Astrocyte of the cerebellum (primary cell): ENCODE measurements around the gene APOF.
"Not testable (repeated sequence)": the region's sequence is repeated elsewhere in the genome, so short reads cannot be mapped to it uniquely, and the experiment has no call there.

Experiments used
- DNase-seq: peaks from one replicate; pipeline ENCODE4 v3.0.0-alpha.2; 2011; ENCODE audit warnings: low read depth
- H3K4me3 ChIP-seq: 2 replicates; pipeline ENCODE4 v1.5.1; 2011; ENCODE audit warnings: mild to moderate bottlenecking, low read depth, low read length, moderate library complexity
- CTCF ChIP-seq: IDR thresholded peaks from 2 replicates; pipeline ENCODE4 v1.5.1; 2012; ENCODE audit warnings: low read length, low read depth, moderate library complexity, mild to moderate bottlenecking; ENCODE audit errors: missing control alignments
- in situ Hi-C: cut with HindIII; loops from 2 replicates; pipeline ENCODE4 v1.10.0; 2017; ENCODE audit warnings: low sequenced_read_pairs

Gene APOF

GRCh38 chr12:56362130-56363059, at the start of gene APOF:
TSS of gene APOF (minus strand) at chr12:56362857. CDS start at chr12:56362745, 112 bp downstream.
- in situ Hi-C loops, result loop anchor here (25.0 kb wide), 1 partner anchor 100 kb away; the partner anchor contains the start of genes MIP and SPRYD4
- no peak for DNase-seq
- TF ChIP-seq CTCF, result no peak
- no peak within 1 kb of the TSS for H3K4me3 ChIP-seq

GRCh38 chr12:56411781-56412639, 49.4 kb upstream of the APOF start:
- no peak overlapping the region for H3K4me3 ChIP-seq
- TF ChIP-seq CTCF, result no peak
- no peak for DNase-seq
- in situ Hi-C loops, result no loop called here

- no peak for DNase-seq
- no peak for TF ChIP-seq CTCF
- in situ Hi-C loops, result no loop called here
- no peak overlapping the region for H3K4me3 ChIP-seq
These were observed 48.1 kb upstream of the APOF start for GRCh38 chr12:56410768-56411167.

GRCh38 chr12:56408799-56409417, 46.3 kb upstream of the APOF start:
- H3K4me3 ChIP-seq, result no peak overlapping the region
- in situ Hi-C loops, result no loop called here
- no peak for DNase-seq
- TF ChIP-seq CTCF, result no peak

DNA sequence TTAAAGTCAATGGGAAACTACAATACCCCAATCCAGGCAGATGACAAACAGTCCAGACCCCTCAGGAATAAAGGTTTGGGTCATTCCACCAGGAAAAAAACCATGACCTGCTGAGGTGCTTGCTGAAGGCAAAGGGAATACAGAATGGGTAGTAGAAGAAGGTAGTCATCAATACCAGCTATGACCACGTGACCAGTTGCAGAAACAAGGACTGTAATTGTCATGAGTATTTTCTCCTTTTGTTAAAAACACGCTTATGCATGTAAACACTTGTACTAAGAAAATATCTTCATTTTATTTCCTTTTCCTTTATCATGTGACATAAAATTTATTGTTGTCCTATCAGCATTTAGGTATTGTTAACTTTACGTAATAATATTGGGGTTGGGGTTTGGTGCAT, 41.6 kb upstream of the APOF start:
- H3K4me3 ChIP-seq, in situ Hi-C loops, DNase-seq: not testable (repeated sequence)

DNA sequence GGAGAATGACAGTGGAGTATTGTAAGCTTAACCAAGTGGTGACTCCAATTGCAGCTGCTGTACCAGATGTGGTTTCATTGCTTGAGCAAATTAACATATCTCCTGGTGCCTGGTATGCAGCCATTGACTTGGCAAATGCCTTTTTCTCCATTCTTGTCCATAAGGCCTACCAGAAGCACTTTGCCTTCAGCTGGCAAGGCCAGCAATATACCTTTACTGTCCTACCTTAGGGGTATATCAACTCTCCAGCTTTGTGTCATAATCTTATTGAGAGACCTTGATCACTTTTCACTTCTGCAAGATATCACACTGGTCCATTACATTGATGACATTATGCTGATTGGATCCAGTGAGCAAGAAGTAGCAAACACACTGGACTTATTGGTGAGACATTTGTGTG, 39.0 kb upstream of the APOF start:
- in situ Hi-C loops, H3K4me3 ChIP-seq, DNase-seq: not testable (repeated sequence)

GRCh38 chr12:56401125-56401524, 38.5 kb upstream of the APOF start:
- in situ Hi-C loops, H3K4me3 ChIP-seq, DNase-seq: not testable (repeated sequence)

DNA sequence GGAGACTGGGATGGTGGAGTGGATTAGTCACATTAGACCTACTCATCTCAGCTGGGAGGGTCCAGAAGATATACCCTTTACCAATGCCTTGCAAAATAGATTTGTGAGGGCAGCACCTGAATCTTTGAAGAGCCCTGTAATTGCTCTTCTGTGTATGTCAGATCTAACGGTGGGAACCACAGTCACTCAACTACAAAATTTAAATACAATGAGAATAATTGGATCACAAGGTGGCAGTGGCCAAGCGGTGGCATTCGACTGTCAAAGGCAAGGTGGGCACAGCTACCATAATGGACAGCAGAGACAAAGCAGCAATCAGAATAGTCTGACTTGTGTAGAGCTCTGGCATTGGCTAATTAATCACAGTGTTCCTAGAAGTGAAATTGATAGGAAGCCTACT, 36.8 kb upstream of the APOF start:
- in situ Hi-C loops, H3K4me3 ChIP-seq, DNase-seq: not testable (repeated sequence)
